HL-60 (cell line): ENCODE measurements around the gene HSPBAP1.

Experiments used
- CTCF ChIP-seq: IDR thresholded peaks from one replicate; pipeline ENCODE4 v1.5.1; 2011; ENCODE audit warnings: low read length, control low read depth, inconsistent platforms; ENCODE audit not compliant: insufficient read depth
- POLR2AphosphoS5 ChIP-seq: IDR thresholded peaks from 2 replicates; pipeline ENCODE4 v1.6.1; 2012; ENCODE audit warnings: low read depth

DNA sequence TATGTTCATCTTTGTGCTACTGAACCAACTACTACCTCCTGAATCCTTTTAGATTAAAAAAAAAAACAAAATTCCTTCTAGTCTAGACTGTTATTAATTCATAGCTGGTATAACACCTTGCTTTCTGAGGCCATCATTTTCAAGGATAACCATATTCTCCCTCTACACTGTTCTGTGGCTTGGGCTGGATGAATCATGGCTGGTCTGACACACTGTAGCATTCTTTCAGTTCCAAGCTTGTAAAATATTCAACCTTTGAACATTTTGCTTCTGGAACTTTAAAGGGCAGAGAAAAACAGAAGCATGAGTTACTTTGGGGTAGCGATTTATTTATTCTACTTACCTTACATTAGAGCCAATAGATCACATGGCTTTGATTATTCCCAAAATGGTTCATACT lies 7.6 kb downstream of the HSPBAP1 start:
- TF ChIP-seq CTCF: no peak
- TF ChIP-seq POLR2AphosphoS5: no peak
